Measurements from ENCODE around the gene TUBGCP3. TPM values are rescaled to one million over a fixed set of nuclear protein-coding genes. Genes with fewer than 3 reads are reported as not detected.
A peak's percentile ranks its signal among the peaks of the same experiment; 100 is the strongest.

TUBGCP3 gene
- total RNA-seq, 1 experiment from 2014 or later = 37.3 TPM

- peak; percentile 18 for DNase-seq
- Histone ChIP-seq H3K27ac (ENCODE audit: insufficient read length, low read depth, low read length) (no peak overlapping the region), H3K79me2 (ENCODE audit: insufficient read depth, low read length) (no peaks in the 10 kb centered on the region), H3K18ac (ENCODE audit: insufficient read length, low read depth, low read length) (no peak overlapping the region), H2AK5ac (ENCODE audit: insufficient read length, low read length) (no peak overlapping the region), H3K79me1 (ENCODE audit: insufficient read depth, low read depth, low read length, poor library complexity, severe bottlenecking) (no peaks in the 10 kb centered on the region), H2AFZ (ENCODE audit: low read length) (no peak overlapping the region), H2BK15ac (ENCODE audit: low read depth, low read length) (no peak overlapping the region), H2BK20ac (ENCODE audit: low read depth, low read length, poor library complexity, severe bottlenecking) (no peak overlapping the region), H3K56ac (ENCODE audit: insufficient read length, low read depth, low read length) (no peak overlapping the region), H3K23ac (ENCODE audit: insufficient read length, low read depth, low read length) (no peak overlapping the region), H3T11ph (ENCODE audit: low read length) (no peak overlapping the region), H3K27me3 (ENCODE audit: insufficient read depth, low read length) (no peaks in the 10 kb centered on the region; the same call in 1 of the 2 replicates), H3K4me1 (ENCODE audit: insufficient read depth, low read length) (no peaks in the 10 kb centered on the region), H3K4me2 (ENCODE audit: insufficient read depth, insufficient read length, low read length) (no peak overlapping the region), H4K91ac (ENCODE audit: insufficient read length, low read depth, low read length) (no peak overlapping the region), H4K8ac (replicated peaks; ENCODE audit: insufficient read length, low read depth, low read length) (no peak overlapping the region), H3K9me3 (ENCODE audit: control insufficient read depth, low read depth, low read length) (no peaks in the 10 kb centered on the region), H3K23me2 (ENCODE audit: insufficient read length, low read depth, low read length, poor library complexity, severe bottlenecking) (no peaks in the 10 kb centered on the region), H4K5ac (ENCODE audit: insufficient read length, low read depth, low read length) (no peak overlapping the region), H2BK120ac (ENCODE audit: low read depth, low read length, poor library complexity, severe bottlenecking) (no peak overlapping the region), H3K4ac (ENCODE audit: low read depth, low read length) (no peak overlapping the region), H3K14ac (ENCODE audit: insufficient read depth, low read length) (no peak overlapping the region), H2BK5ac (ENCODE audit: insufficient read length, low read length) (no peak overlapping the region), H4K20me1 (ENCODE audit: control insufficient read depth, insufficient read depth, insufficient read length) (no peaks in the 10 kb centered on the region), H2BK12ac (ENCODE audit: insufficient read length, low read depth, low read length) (no peak overlapping the region), H3K9ac (ENCODE audit: extremely low read depth, insufficient read length, low read length) (no peak overlapping the region)
- Mint-ChIP-seq H3K27me3 (ENCODE audit: low read depth) (peaks cover 58% of the 10 kb centered on the region), H3K9me3 (no peaks in the 10 kb centered on the region), H3K4me3 (no peak overlapping the region), H3K27ac (no peak overlapping the region), H3K4me1 (peaks cover 11 to 14% of the 10 kb centered on the region in 2 experiments), H3K36me3 (ENCODE audit: insufficient read depth in 1 of 3, low read depth in 3 of 3) (no peaks in the 10 kb centered on the region; a peak in 1 of 7 replicates)
- WGBS (ENCODE audit: extremely low coverage, insufficient read length, low lambda C conversion rate) = no CpG with 5 or more reads among the region's 12 CpGs
- TF ChIP-seq CTCF (conservative IDR thresholded peaks at IDR 0.05) = no peak
Observed at GRCh38 chr13:112446347-112446861, 141.5 kb downstream of the TUBGCP3 start.

Measured in H9 (cell line).